ENCODE measurements around the gene CALHM1. TPM values are rescaled to one million over a fixed set of nuclear protein-coding genes. Genes with fewer than 3 reads are reported as not detected.

CALHM1 gene
- total and polyA plus RNA-seq, 4 donors, result not detected

GRCh38 chr10:103493916-103494877, 35.5 kb upstream of the CALHM1 start:
- H3K36me3 ChIP-seq (ENCODE audit: control insufficient read depth in 4 of 4, insufficient read depth in 3 of 4, low read depth in 1 of 4, low read length in 3 of 4), result no peaks in the 10 kb centered on the region
- peak overlapping the region in 2 of 3 donors; percentile 20 to 62 for H3K4me3 ChIP-seq (ENCODE audit: low read depth in 1 of 3, low read length in 3 of 3)
- no peak for DNase-seq (ENCODE audit: low spot score)
- H3K4me1 ChIP-seq (ENCODE audit: control insufficient read depth in 4 of 4, insufficient read depth in 4 of 4, low read length in 3 of 4), result peaks cover 2 to 14% (median 9%) of the 10 kb centered on the region in 4 donors
- TF ChIP-seq JUND (IDR thresholded peaks at IDR 0.05) (no peak), GABPA (IDR thresholded peaks at IDR 0.05 in 1 of 2, conservative IDR thresholded peaks at IDR 0.05 in 1 of 2) (no peak), SP1 (IDR thresholded peaks at IDR 0.05) (no peak), NR2F2 (IDR thresholded peaks at IDR 0.05) (no peak), HNF4G (IDR thresholded peaks at IDR 0.05) (no peak), YY1 (IDR thresholded peaks at IDR 0.05) (no peak), HNF4A (conservative IDR thresholded peaks at IDR 0.05) (no peak), EGR1 (IDR thresholded peaks at IDR 0.05; ENCODE audit: low read depth in 2 of 2) (no peak), ATF3 (IDR thresholded peaks at IDR 0.05) (no peak), TAF1 (conservative IDR thresholded peaks at IDR 0.05) (no peak), RXRA (IDR thresholded peaks at IDR 0.05) (no peak), ZBTB33 (IDR thresholded peaks at IDR 0.05) (no peak), FOXA1 (IDR thresholded peaks at IDR 0.05) (no peak), REST (IDR thresholded peaks at IDR 0.05) (no peak), FOXA2 (IDR thresholded peaks at IDR 0.05) (no peak)
- 3% methylated on average over 91 of the region's 92 CpGs for WGBS
- H3K27me3 ChIP-seq (ENCODE audit: control insufficient read depth in 4 of 4, insufficient read depth in 4 of 4, low read length in 3 of 4), result peaks cover 0 to 8% (median 5%) of the 10 kb centered on the region in 4 donors
- no peak overlapping the region for H3K9ac ChIP-seq (ENCODE audit: low read depth in 1 of 2, low read length in 2 of 2)
- no peaks in the 10 kb centered on the region for H3K9me3 ChIP-seq (ENCODE audit: control insufficient read depth in 4 of 4, low read length in 3 of 4)
- no peak overlapping the region for H3K27ac ChIP-seq (ENCODE audit: low read depth in 1 of 2, low read length in 2 of 2)

DNA sequence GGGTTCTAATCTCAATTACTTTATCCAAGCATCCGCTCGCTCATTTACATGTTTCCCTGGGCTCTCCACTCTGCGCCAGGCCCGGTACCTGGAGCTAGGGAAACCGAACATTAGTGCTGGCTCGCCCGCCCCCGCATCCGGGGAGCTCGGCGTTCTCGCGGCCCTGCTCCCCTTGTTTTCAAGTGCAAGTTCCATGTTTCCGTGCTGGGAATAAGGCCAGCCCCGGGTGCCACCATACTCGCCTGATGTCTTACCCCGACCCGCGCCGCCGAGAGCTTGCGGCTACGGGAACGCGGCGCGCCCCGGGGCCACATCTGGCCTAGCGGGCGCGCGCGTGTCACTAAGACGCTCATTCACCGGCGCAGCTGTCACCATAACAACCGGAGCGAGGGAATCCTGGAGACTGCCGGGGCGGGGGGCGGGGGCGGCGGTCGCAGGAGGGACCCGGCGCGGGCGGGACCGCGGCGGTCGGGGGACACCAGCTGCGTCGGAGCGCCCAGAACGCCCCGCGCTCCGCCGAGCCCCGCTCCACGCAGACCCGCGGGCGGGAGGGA, 34.7 kb upstream of the CALHM1 start, which contains the start of gene NEURL1:
Gene NEURL1 (plus strand): TSS at position 344 of the 554 bp plus-strand sequence. CDS start 683 bp downstream, outside the sequence.
- H3K36me3 ChIP-seq (ENCODE audit: control insufficient read depth in 4 of 4, insufficient read depth in 3 of 4, low read depth in 1 of 4, low read length in 3 of 4), result no peaks in the 10 kb centered on the region
- DNase-seq (ENCODE audit: low spot score), result no peak
- H3K9me3 ChIP-seq (ENCODE audit: control insufficient read depth in 4 of 4, low read length in 3 of 4), result no peaks in the 10 kb centered on the region
- peaks cover 2 to 14% (median 9%) of the 10 kb centered on the region in 4 donors for H3K4me1 ChIP-seq (ENCODE audit: control insufficient read depth in 4 of 4, insufficient read depth in 4 of 4, low read length in 3 of 4)
- H3K4me3 ChIP-seq (ENCODE audit: low read depth in 1 of 3, low read length in 3 of 3), result peak within 1 kb of the TSS in 2 of 3 donors; percentile 30 to 62
- WGBS, result 5% methylated on average over 65 of the region's 65 CpGs
- H3K27me3 ChIP-seq (ENCODE audit: control insufficient read depth in 4 of 4, insufficient read depth in 4 of 4, low read length in 3 of 4), result peaks cover 0 to 8% (median 5%) of the 10 kb centered on the region in 4 donors
- H3K27ac ChIP-seq (ENCODE audit: low read depth in 1 of 2, low read length in 2 of 2), result no peak within 1 kb of the TSS
- no peak within 1 kb of the TSS for H3K9ac ChIP-seq (ENCODE audit: low read depth in 1 of 2, low read length in 2 of 2)
- TF ChIP-seq FOXA1 (IDR thresholded peaks at IDR 0.05) (no peak), HNF4G (IDR thresholded peaks at IDR 0.05) (no peak), GABPA (IDR thresholded peaks at IDR 0.05 in 1 of 2, conservative IDR thresholded peaks at IDR 0.05 in 1 of 2) (no peak), HNF4A (conservative IDR thresholded peaks at IDR 0.05) (no peak), JUND (IDR thresholded peaks at IDR 0.05) (no peak), TAF1 (conservative IDR thresholded peaks at IDR 0.05) (no peak), FOXA2 (IDR thresholded peaks at IDR 0.05) (no peak), REST (IDR thresholded peaks at IDR 0.05) (no peak), ATF3 (IDR thresholded peaks at IDR 0.05) (no peak), NR2F2 (IDR thresholded peaks at IDR 0.05) (no peak), RXRA (IDR thresholded peaks at IDR 0.05) (no peak), SP1 (IDR thresholded peaks at IDR 0.05) (no peak), EGR1 (IDR thresholded peaks at IDR 0.05; ENCODE audit: low read depth in 2 of 2) (no peak)
- TF ChIP-seq, protein P1, sequence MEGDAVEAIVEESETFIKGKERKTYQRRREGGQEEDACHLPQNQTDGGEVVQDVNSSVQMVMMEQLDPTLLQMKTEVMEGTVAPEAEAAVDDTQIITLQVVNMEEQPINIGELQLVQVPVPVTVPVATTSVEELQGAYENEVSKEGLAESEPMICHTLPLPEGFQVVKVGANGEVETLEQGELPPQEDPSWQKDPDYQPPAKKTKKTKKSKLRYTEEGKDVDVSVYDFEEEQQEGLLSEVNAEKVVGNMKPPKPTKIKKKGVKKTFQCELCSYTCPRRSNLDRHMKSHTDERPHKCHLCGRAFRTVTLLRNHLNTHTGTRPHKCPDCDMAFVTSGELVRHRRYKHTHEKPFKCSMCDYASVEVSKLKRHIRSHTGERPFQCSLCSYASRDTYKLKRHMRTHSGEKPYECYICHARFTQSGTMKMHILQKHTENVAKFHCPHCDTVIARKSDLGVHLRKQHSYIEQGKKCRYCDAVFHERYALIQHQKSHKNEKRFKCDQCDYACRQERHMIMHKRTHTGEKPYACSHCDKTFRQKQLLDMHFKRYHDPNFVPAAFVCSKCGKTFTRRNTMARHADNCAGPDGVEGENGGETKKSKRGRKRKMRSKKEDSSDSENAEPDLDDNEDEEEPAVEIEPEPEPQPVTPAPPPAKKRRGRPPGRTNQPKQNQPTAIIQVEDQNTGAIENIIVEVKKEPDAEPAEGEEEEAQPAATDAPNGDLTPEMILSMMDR (IDR thresholded peaks at IDR 0.05; ENCODE audit: low read depth, low read length, missing input control), result no peak
